ENCODE data around the gene RAPSN.

DNA sequence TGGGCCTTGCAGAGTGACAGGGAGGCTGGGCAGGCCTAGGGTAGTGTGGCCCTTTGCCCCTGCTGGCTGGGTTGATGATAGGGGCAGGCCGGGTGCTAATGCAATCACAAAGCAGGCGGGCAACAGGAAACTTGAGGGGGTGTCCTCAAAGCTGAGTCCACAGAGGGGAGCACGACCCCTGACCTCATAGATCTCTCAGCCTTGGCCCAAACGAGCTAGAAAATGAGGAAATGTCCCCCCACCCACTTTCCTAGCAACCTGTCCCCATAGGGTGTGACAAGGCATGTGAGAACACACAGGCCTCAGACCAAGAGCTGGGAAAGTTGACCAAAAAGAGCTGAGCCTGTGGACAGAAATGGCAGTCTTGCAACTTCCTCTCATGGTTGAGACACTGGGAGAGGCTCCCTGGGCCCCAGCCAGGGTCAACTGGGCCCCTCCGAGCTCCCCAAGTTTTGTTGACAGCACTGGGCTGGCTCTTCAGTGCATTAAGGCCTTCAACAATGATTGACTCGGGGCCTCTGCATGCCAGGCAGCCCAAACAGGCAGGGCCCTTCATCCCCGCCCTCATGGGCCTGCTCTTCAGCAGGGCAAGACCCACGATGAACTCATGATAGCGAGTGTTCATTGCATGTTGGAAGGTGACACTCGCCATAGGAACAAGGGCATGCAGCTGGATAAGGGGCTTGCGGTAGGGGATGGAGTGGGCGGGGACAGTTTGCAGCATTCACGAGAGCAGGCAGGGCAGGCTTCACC, 60.8 kb downstream of the RAPSN start:
- TF ChIP-seq EZH2 (IDR thresholded peaks at IDR 0.05) (no peak), POLR2AphosphoS5 (IDR thresholded peaks at IDR 0.05; ENCODE audit: borderline replicate concordance, low read depth, low read length) (no peak)
